Measurements from ENCODE around the gene TBC1D24. TPM values are rescaled to one million over a fixed set of nuclear protein-coding genes. Genes with fewer than 3 reads are reported as not detected.
A peak's percentile ranks its signal among the peaks of the same experiment; 100 is the strongest.

Gene TBC1D24
- total and polyA plus RNA-seq, 9 of the 15 experiments (the other 6 are each of a cell fraction or from before 2014, with no cell fraction given) = 1.7 to 22.6 (median 7.2) TPM

DNA sequence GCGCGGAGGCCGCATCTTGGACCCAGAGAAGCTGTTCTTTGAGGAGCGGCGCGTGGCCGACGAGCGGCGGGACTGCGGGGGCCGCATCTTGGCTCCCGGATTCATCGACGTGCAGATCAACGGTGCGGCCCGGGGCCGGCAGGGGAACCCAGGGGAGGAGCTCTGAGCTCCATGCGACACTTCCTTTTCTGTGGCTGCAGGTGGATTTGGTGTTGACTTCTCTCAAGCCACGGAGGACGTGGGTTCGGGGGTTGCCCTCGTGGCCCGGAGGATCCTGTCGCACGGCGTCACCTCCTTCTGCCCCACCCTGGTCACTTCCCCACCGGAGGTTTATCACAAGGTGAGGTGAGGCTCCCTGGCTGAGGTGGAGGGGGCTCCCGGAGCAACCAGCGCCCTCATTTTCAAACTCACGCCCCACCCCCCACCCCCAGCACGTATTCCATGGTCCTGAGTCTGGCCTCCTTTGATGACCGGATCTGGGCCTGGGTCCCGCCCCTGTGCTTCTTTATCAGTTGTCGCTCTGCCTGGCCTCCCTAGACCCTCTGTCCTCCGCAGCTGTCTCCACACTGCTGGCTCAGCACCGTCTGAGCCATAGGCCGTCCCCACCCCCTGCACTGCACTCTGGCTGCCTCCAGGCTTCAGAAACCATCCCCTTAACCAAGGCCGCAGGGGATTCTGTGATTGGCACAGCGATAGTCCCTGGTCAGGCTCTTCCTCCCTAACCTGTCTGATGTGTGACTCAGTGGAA, 46.0 kb downstream of the TBC1D24 start (continued):
- TF ChIP-seq, protein P1, sequence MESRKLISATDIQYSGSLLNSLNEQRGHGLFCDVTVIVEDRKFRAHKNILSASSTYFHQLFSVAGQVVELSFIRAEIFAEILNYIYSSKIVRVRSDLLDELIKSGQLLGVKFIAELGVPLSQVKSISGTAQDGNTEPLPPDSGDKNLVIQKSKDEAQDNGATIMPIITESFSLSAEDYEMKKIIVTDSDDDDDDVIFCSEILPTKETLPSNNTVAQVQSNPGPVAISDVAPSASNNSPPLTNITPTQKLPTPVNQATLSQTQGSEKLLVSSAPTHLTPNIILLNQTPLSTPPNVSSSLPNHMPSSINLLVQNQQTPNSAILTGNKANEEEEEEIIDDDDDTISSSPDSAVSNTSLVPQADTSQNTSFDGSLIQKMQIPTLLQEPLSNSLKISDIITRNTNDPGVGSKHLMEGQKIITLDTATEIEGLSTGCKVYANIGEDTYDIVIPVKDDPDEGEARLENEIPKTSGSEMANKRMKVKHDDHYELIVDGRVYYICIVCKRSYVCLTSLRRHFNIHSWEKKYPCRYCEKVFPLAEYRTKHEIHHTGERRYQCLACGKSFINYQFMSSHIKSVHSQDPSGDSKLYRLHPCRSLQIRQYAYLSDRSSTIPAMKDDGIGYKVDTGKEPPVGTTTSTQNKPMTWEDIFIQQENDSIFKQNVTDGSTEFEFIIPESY (CRISPR knock-in tag; IDR thresholded peaks at IDR 0.05) = no peak
- TF ChIP-seq ZNF408 (CRISPR knock-in tag; IDR thresholded peaks at IDR 0.05; ENCODE audit: low read depth) = no peak
- TF ChIP-seq SRSF3 (IDR thresholded peaks at IDR 0.05; ENCODE audit: insufficient read depth, low read length) = no peak
- TF ChIP-seq ILF3 (IDR thresholded peaks at IDR 0.05; ENCODE audit: borderline replicate concordance) = no peak
- peak; percentile 55; the same call in 1 of the 2 replicates for TF ChIP-seq SAFB (IDR thresholded peaks at IDR 0.05; ENCODE audit: borderline replicate concordance, low read depth, low read length)
- peak; percentile 2; the same call in 1 of the 2 replicates for TF ChIP-seq ARID4B (CRISPR knock-in tag; IDR thresholded peaks at IDR 0.05)
